H1 (cell line): Measurements from ENCODE around the gene MYH7. TPM values are rescaled to one million over a fixed set of nuclear protein-coding genes. Genes with fewer than 3 reads are reported as not detected.

Experiments used
- CTCF ChIA-PET: fragments of 300-600 bp; sonication (Branson Sonifier 250); formaldehyde crosslinking; loops from one replicate; lab custom pipeline; 2021; ENCODE audit not compliant: partially characterized antibody; lab: Charles Lee
- POLR2A ChIA-PET: fragments of 300-600 bp; sonication (Branson Sonifier 250); formaldehyde crosslinking; loops from one replicate; lab custom pipeline; 2021; ENCODE audit warnings: inconsistent platforms; ENCODE audit not compliant: partially characterized antibody; lab: Charles Lee
- DNase-seq, 2 experiments: peaks; one replicate each; pipeline versions ENCODE4 v3.0.0 to v3.0.0-alpha.2; 2010 to 2022; ENCODE audit warnings: low spot score in 2 of 2, low read depth in 1 of 2, mixed read lengths in 1 of 2
- FAIRE-seq: peaks from 2 replicates; lab custom pipeline; 2011; peaks lifted over from hg19 to GRCh38; lab: Jason Lieb, UNC
- H2AFZ ChIP-seq: 2 replicates; pipeline ENCODE4 v1.8.1; 2012; ENCODE audit warnings: low read length, inconsistent platforms
- H2AK5ac ChIP-seq: 2 replicates; pipeline ENCODE4 v1.6.1; 2013; ENCODE audit warnings: low read depth, low read length
- H2BK120ac ChIP-seq: replicated peaks from 2 replicates; pipeline ENCODE3; 2013; ENCODE audit warnings: low read depth, low read length, inconsistent platforms
- H2BK12ac ChIP-seq: 2 replicates; pipeline ENCODE4 v1.6.1; 2013; ENCODE audit warnings: low read depth, low read length
- H2BK15ac ChIP-seq: 2 replicates; pipeline ENCODE4 v1.6.1; 2013; ENCODE audit warnings: low read length
- H2BK20ac ChIP-seq: 2 replicates; pipeline ENCODE4 v1.6.1; 2013; ENCODE audit warnings: low read length
- H2BK5ac ChIP-seq: 2 replicates; pipeline ENCODE4 v1.6.1; 2013; ENCODE audit warnings: low read depth, low read length
- H3K14ac ChIP-seq: 2 replicates; pipeline ENCODE4 v1.6.1; 2013; ENCODE audit warnings: inconsistent platforms; ENCODE audit not compliant: insufficient read length
- H3K18ac ChIP-seq: 2 replicates; pipeline ENCODE4 v1.6.1; 2013; ENCODE audit warnings: low read length; ENCODE audit errors: extremely low read depth
- H3K23ac ChIP-seq: 2 replicates; pipeline ENCODE4 v1.6.1; 2013; ENCODE audit warnings: inconsistent platforms; ENCODE audit not compliant: insufficient read length
- H3K23me2 ChIP-seq: 2 replicates; pipeline ENCODE4 v1.6.1; 2013; ENCODE audit warnings: low read depth, low read length
- H3K27ac ChIP-seq: 2 replicates; pipeline ENCODE4 v1.6.1; 2011; ENCODE audit warnings: low read depth, low read length, inconsistent platforms
- H3K27me3 ChIP-seq, 4 experiments: replicated peaks in 1 of 4; 1 replicate in 1 of 4; 2 replicates in 3 of 4; pipeline versions ENCODE4 v1.6.1 to v1.8.1; 2011 to 2013; ENCODE audit warnings: low read length in 3 of 4, mild to moderate bottlenecking in 3 of 4, inconsistent platforms in 2 of 4, mixed read lengths in 2 of 4, moderate library complexity in 1 of 4; ENCODE audit not compliant: control insufficient read depth in 3 of 4, insufficient read depth in 3 of 4; ENCODE audit errors: extremely low read depth in 1 of 4
- H3K36me3 ChIP-seq, 4 experiments: 2 replicates each; pipeline versions ENCODE4 v1.6.1 to v1.8.1; 2011 to 2013; ENCODE audit warnings: mild to moderate bottlenecking in 4 of 4, low read length in 3 of 4, moderate library complexity in 2 of 4, control low read depth in 1 of 4, inconsistent platforms in 1 of 4; ENCODE audit not compliant: insufficient read depth in 4 of 4, control insufficient read depth in 2 of 4
- H3K4ac ChIP-seq: replicated peaks from 2 replicates; pipeline ENCODE3; 2013; ENCODE audit warnings: low read length, low read depth, mixed read lengths, inconsistent platforms; ENCODE audit not compliant: insufficient read length
- H3K4me1 ChIP-seq, 4 experiments: replicated peaks in 1 of 4; 1 replicate in 1 of 4; 2 replicates in 3 of 4; pipeline versions ENCODE4 v1.6.1 to v1.8.1; 2011 to 2013; ENCODE audit warnings: low read length in 3 of 4, inconsistent platforms in 2 of 4, mixed read lengths in 1 of 4; ENCODE audit not compliant: insufficient read depth in 4 of 4, control insufficient read depth in 3 of 4
- H3K4me2 ChIP-seq, 2 experiments: 2 replicates each; pipeline versions ENCODE4 v1.6.1 to v1.8.1; 2011 to 2013; ENCODE audit warnings: low read depth in 2 of 2, low read length in 2 of 2, control low read depth in 1 of 2, inconsistent platforms in 1 of 2, mild to moderate bottlenecking in 1 of 2; ENCODE audit not compliant: insufficient read depth in 1 of 2
- H3K4me3 ChIP-seq, 4 experiments: fragments of 200-600, 300-600 bp in 1 of 4; sonication (generic), shearing (Covaris generic), sonication (Bioruptor Twin) in 1 of 4; 2 replicates each; pipeline versions ENCODE4 v1.5.1 to v1.8.1; 2011 to 2016; ENCODE audit warnings: low read length in 4 of 4, low read depth in 3 of 4, control low read depth in 2 of 4, inconsistent platforms in 2 of 4, mild to moderate bottlenecking in 2 of 4, mixed read lengths in 1 of 4, moderate library complexity in 1 of 4; ENCODE audit not compliant: insufficient read depth in 2 of 4; ENCODE audit errors: extremely low read depth in 1 of 4
- H3K56ac ChIP-seq: replicated peaks from 2 replicates; pipeline ENCODE3; 2013; ENCODE audit warnings: low read depth, mild to moderate bottlenecking, mixed read lengths, low read length, inconsistent platforms; ENCODE audit not compliant: insufficient read length
- H3K79me1 ChIP-seq: 2 replicates; pipeline ENCODE4 v1.6.1; 2013; ENCODE audit warnings: low read depth, low read length, control low read depth
- H3K79me2 ChIP-seq, 2 experiments: 2 replicates each; pipeline versions ENCODE4 v1.6.1 to v1.8.1; 2012 to 2013; ENCODE audit warnings: low read length in 2 of 2, mild to moderate bottlenecking in 2 of 2, inconsistent platforms in 1 of 2; ENCODE audit not compliant: insufficient read depth in 2 of 2, control insufficient read depth in 1 of 2
- H3K9ac ChIP-seq, 4 experiments: replicated peaks in 1 of 4; 1 replicate in 1 of 4; 2 replicates in 3 of 4; pipeline versions ENCODE4 v1.6.1 to v1.8.1; 2011 to 2013; ENCODE audit warnings: low read depth in 3 of 4, low read length in 3 of 4, control low read depth in 2 of 4, mild to moderate bottlenecking in 2 of 4, moderate library complexity in 2 of 4, inconsistent platforms in 1 of 4; ENCODE audit errors: extremely low read depth in 1 of 4
- H3K9me3 ChIP-seq, 2 experiments: 2 replicates each; pipeline versions ENCODE4 v1.6.1 to v1.8.1; 2012 to 2013; ENCODE audit warnings: mild to moderate bottlenecking in 2 of 2, moderate library complexity in 2 of 2, control low read depth in 1 of 2, inconsistent platforms in 1 of 2, low read depth in 1 of 2, low read length in 1 of 2, mixed read lengths in 1 of 2; ENCODE audit not compliant: insufficient read depth in 2 of 2
- H4K20me1 ChIP-seq, 2 experiments: replicated peaks in 1 of 2; 2 replicates each; pipeline versions ENCODE3 to v1.8.1; 2011 to 2013; ENCODE audit warnings: inconsistent platforms in 2 of 2, low read length in 2 of 2, mild to moderate bottlenecking in 1 of 2; ENCODE audit not compliant: insufficient read depth in 2 of 2, control insufficient read depth in 1 of 2
- H4K5ac ChIP-seq: 2 replicates; pipeline ENCODE4 v1.6.1; 2013; ENCODE audit warnings: low read length, low read depth, mixed read lengths, inconsistent platforms; ENCODE audit not compliant: insufficient read length
- H4K8ac ChIP-seq: 2 replicates; pipeline ENCODE4 v1.8.0; 2013; ENCODE audit warnings: mild to moderate bottlenecking, moderate library complexity, low read length, inconsistent platforms; ENCODE audit not compliant: insufficient read depth; ENCODE audit errors: extremely low read depth
- H4K91ac ChIP-seq: replicated peaks from 2 replicates; pipeline ENCODE3; 2013; ENCODE audit warnings: low read length, mixed read lengths, inconsistent platforms; ENCODE audit not compliant: insufficient read length
- ASH2L ChIP-seq: fragments of 200-600, 300-600 bp; sonication (generic); IDR thresholded peaks from one replicate; pipeline ENCODE4 v1.7.1; 2017; ENCODE audit warnings: low read length
- CBX5 ChIP-seq: fragments of 300-800, 300-1000 bp; sonication (generic); IDR thresholded peaks from 2 replicates; pipeline ENCODE4 v1.7.1; 2016; ENCODE audit warnings: antibody characterized with exemption, low read length, low read depth
- CEBPB ChIP-seq: IDR thresholded peaks from 2 replicates; pipeline ENCODE4 v1.6.1; 2012; ENCODE audit warnings: low read depth, low read length
- CREB1 ChIP-seq: IDR thresholded peaks from 2 replicates; pipeline ENCODE4 v1.6.1; 2012; ENCODE audit warnings: inconsistent platforms
- E2F6 ChIP-seq: IDR thresholded peaks from 2 replicates; pipeline ENCODE4 v1.6.1; 2012; ENCODE audit warnings: inconsistent platforms
- GTF2F1 ChIP-seq: IDR thresholded peaks from 2 replicates; pipeline ENCODE4 v1.6.1; 2012; ENCODE audit warnings: low read depth, low read length, improper control_type of control experiment, borderline replicate concordance
- MAFK ChIP-seq: IDR thresholded peaks from 2 replicates; pipeline ENCODE4 v1.6.1; 2012; ENCODE audit warnings: low read depth, mild to moderate bottlenecking, improper control_type of control experiment, low read length
- POLR2A ChIP-seq, 2 experiments: IDR thresholded peaks; 1 replicate in 1 of 2; 2 replicates in 1 of 2; pipeline ENCODE4 v1.6.1; 2011; ENCODE audit warnings: low read depth in 2 of 2, low read length in 2 of 2, mild to moderate bottlenecking in 2 of 2; ENCODE audit errors: control extremely low read depth in 1 of 2
- RXRA ChIP-seq: IDR thresholded peaks from 2 replicates; pipeline ENCODE4 v1.6.1; 2011; ENCODE audit warnings: low read depth, mild to moderate bottlenecking, low read length, moderate library complexity; ENCODE audit not compliant: insufficient read depth
- SIX5 ChIP-seq: IDR thresholded peaks from 2 replicates; pipeline ENCODE4 v1.6.1; 2011; ENCODE audit warnings: mild to moderate bottlenecking, low read depth, low read length
- SP2 ChIP-seq: IDR thresholded peaks from 2 replicates; pipeline ENCODE4 v1.6.1; 2012; ENCODE audit warnings: mild to moderate bottlenecking, low read length, inconsistent platforms
- YY1 ChIP-seq: IDR thresholded peaks from 2 replicates; pipeline ENCODE4 v1.6.1; 2011; ENCODE audit warnings: low read depth, mild to moderate bottlenecking, low read length
- WGBS, 2 experiments: shearing (Covaris generic) in 1 of 2; methylation state at CpG; one replicate each; pipeline versions ENCODE4 v1.1.6 to v1.1.7; 2013 to 2015; ENCODE audit warnings: low lambda C conversion rate in 2 of 2, mixed read lengths in 2 of 2, inconsistent platforms in 1 of 2, low coverage in 1 of 2, missing lambda C conversion rate in 1 of 2; ENCODE audit not compliant: insufficient replicate concordance in 2 of 2, insufficient coverage in 1 of 2, insufficient read length in 1 of 2; ENCODE audit errors: extremely low coverage in 1 of 2, missing lambda C conversion rate in 1 of 2; 5-methylcytosine and 5-hydroxymethylcytosine counted together
- polyA plus RNA-seq, 7 experiments: library from polyadenylated mRNA; depleted of rRNA in 3 of 7; stranded (reverse) in 5 of 7; unstranded in 2 of 7; fragments of >200 nt in 5 of 7; fragments of 200-250 nt in 2 of 7; gene quantifications; 1 replicate in 5 of 7; 2 replicates in 1 of 7; 4 replicates in 1 of 7; pipeline versions ENCODE4 v1.2.1 to v1.2.3, GENCODE V29; 2011 to 2013; ENCODE audit warnings: missing spikeins in 2 of 7, mixed read lengths in 2 of 7
- total RNA-seq: library from RNA; stranded (reverse); fragmentation: NEBNext Ultra II Directional; extraction: Animal tissue kit (Norgen Biotek cat#: 25700); gene quantifications from 2 replicates; pipeline ENCODE4 v1.2.1, GENCODE V29; 2021
- TF ChIP-seq, protein P1 (sequence below): IDR thresholded peaks from 2 replicates; pipeline ENCODE4 v1.6.1; 2012; ENCODE audit warnings: inconsistent platforms

The MYH7 gene
- total and polyA plus RNA-seq, 2 of the 8 experiments (the other 6 are each of a cell fraction or from before 2014, with no cell fraction given), result not detected

DNA sequence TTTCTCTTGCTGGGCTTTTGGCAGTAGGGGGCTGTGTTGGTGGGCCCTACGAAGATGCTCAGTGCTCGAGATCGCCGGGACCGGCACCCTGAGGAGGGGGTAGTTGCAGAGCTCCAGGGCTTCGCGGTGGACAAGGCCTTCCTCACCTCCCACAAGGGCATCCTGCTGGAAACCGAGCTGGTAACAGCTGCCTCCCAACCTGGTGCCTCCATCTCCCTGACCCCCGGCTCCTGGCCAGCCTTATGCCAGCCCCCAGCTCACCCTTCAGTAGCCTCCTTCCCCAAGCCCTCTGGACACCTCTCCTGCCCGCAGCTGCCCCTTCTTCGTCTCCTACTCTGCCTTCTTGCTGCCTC is 58.3 kb downstream of the MYH7 start:
- no peak overlapping the region for H4K5ac ChIP-seq
- H3K23me2 ChIP-seq, result no peaks in the 10 kb centered on the region
- DNase-seq, result no peak
- H2BK20ac ChIP-seq, result no peak overlapping the region
- H3K27me3 ChIP-seq, result peaks cover 0 to 23% (median 11%) of the 10 kb centered on the region in 4 experiments; a peak in 6 of 7 replicates
- H4K91ac ChIP-seq, result no peak overlapping the region
- 72% methylated on average over 11 of the region's 11 CpGs; no CpG with 5 or more reads in 1 of the 2 experiments for WGBS, 2 experiments
- no peak overlapping the region for H3K18ac ChIP-seq
- no peaks in the 10 kb centered on the region for H4K20me1 ChIP-seq
- H3K36me3 ChIP-seq, result no peaks in the 10 kb centered on the region
- H3K4me3 ChIP-seq, result no peak overlapping the region
- POLR2A ChIA-PET, result interaction anchor here (0.6 to 3.3 kb wide), 5 partner anchors 11 to 55 kb away, joined by 3 to 19 read pairs (median 10); partner anchors contain the start of gene PABPN1
- CTCF ChIA-PET, result interaction anchor here (1.1 to 15.0 kb wide), 17 partner anchors 11 to 276 kb away, joined by 3 to 333 read pairs (median 5); partner anchors contain the start of genes EFS and SLC22A17
- H3K14ac ChIP-seq, result no peak overlapping the region
- H3K27ac ChIP-seq, result no peak overlapping the region
- peak overlapping the region in 1 of 2 experiments; percentile 5; a peak in 1 of 4 replicates for H3K4me2 ChIP-seq
- no peak overlapping the region for H3K56ac ChIP-seq
- no peak overlapping the region for H2BK120ac ChIP-seq
- no peak overlapping the region for H2BK12ac ChIP-seq
- no peaks in the 10 kb centered on the region for H3K9me3 ChIP-seq
- H4K8ac ChIP-seq, result no peak overlapping the region; the same call in 1 of the 2 replicates
- H3K23ac ChIP-seq, result no peak overlapping the region
- peaks cover 0 to 12% (median 4%) of the 10 kb centered on the region in 4 experiments; a peak in 3 of 7 replicates for H3K4me1 ChIP-seq
- H3K79me1 ChIP-seq, result no peaks in the 10 kb centered on the region
- no peak overlapping the region for H2AFZ ChIP-seq
- no peak overlapping the region for H2AK5ac ChIP-seq
- no peaks in the 10 kb centered on the region for H3K79me2 ChIP-seq
- no peak overlapping the region for H3K4ac ChIP-seq
- H2BK5ac ChIP-seq, result no peak overlapping the region
- no peak for FAIRE-seq
- H2BK15ac ChIP-seq, result no peak overlapping the region
- no peak overlapping the region for H3K9ac ChIP-seq
- TF ChIP-seq GTF2F1, result no peak
- no peak for TF ChIP-seq ASH2L
- TF ChIP-seq POLR2A (IDR thresholded peaks at IDR 0.05; ENCODE audit: control extremely low read depth in 1 of 2, low read depth in 2 of 2, low read length in 2 of 2), result no peak
- no peak for TF ChIP-seq SIX5
- no peak for TF ChIP-seq CBX5
- TF ChIP-seq, protein P1, sequence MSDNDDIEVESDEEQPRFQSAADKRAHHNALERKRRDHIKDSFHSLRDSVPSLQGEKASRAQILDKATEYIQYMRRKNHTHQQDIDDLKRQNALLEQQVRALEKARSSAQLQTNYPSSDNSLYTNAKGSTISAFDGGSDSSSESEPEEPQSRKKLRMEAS, result no peak
- TF ChIP-seq CREB1, result no peak
- TF ChIP-seq E2F6, result no peak
- TF ChIP-seq RXRA, result no peak
- TF ChIP-seq SP2, result no peak
- no peak for TF ChIP-seq YY1
- TF ChIP-seq MAFK, result no peak
- no peak for TF ChIP-seq CEBPB
